GM10266 (cell line): Measurements from ENCODE around the gene VWCE.

Experiments used
- DNase-seq: peaks from one replicate; pipeline ENCODE4 v3.0.0; 2012; ENCODE audit errors: extremely low spot score
- TF ChIP-seq, protein P1 (sequence below): IDR thresholded peaks from 2 replicates; pipeline ENCODE4 v1.5.1; 2012; ENCODE audit warnings: mild to moderate bottlenecking, low read depth; ENCODE audit not compliant: control insufficient read depth, insufficient read depth; ENCODE audit errors: missing control alignments

VWCE gene

GRCh38 chr11:61306221-61306620 lies 11.1 kb upstream of the VWCE start:
- DNase-seq = no peak
- TF ChIP-seq, protein P1, sequence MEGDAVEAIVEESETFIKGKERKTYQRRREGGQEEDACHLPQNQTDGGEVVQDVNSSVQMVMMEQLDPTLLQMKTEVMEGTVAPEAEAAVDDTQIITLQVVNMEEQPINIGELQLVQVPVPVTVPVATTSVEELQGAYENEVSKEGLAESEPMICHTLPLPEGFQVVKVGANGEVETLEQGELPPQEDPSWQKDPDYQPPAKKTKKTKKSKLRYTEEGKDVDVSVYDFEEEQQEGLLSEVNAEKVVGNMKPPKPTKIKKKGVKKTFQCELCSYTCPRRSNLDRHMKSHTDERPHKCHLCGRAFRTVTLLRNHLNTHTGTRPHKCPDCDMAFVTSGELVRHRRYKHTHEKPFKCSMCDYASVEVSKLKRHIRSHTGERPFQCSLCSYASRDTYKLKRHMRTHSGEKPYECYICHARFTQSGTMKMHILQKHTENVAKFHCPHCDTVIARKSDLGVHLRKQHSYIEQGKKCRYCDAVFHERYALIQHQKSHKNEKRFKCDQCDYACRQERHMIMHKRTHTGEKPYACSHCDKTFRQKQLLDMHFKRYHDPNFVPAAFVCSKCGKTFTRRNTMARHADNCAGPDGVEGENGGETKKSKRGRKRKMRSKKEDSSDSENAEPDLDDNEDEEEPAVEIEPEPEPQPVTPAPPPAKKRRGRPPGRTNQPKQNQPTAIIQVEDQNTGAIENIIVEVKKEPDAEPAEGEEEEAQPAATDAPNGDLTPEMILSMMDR = no peak

DNA sequence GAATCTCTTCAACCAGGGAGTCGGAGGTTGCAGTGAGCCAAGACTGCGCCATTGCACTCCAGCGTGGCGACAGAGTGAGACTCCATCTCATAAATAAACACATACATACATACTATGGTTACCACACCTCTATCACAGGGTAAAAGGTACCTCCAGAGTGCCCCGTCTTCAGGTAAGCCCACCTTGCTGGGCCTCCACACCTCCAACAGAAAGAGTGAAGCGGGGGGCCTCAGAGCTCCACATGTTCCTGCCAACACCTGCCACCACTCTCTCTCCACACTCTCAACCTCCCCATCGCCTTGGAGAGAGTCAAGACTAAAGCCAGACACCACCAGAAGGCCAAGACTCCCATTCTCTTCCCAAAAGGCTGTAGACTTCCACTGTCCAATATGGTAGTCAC lies 10.3 kb upstream of the VWCE start:
- TF ChIP-seq, protein P1 = no peak
- no peak for DNase-seq

DNA sequence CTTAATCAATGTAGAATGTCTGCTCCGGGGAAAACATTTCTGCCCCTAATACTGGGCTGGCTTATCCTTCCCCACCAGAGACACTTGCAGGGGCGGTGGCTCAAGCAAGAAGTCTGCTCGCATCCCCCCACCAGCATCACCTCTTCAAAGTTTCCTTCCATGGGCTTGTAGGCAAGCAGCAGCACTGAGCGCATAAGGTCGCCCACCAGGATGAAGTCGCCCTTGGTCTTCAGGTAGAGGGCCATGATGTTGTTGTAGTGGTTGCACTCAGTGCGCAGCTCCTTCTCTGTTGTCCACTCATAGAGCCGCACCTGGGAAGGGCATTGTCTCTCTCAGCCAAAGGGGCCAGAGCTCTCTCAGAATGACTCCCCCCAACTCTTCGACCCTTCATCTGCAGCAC lies 8.6 kb upstream of the VWCE start:
- TF ChIP-seq, protein P1 = no peak
- DNase-seq = no peak

DNA sequence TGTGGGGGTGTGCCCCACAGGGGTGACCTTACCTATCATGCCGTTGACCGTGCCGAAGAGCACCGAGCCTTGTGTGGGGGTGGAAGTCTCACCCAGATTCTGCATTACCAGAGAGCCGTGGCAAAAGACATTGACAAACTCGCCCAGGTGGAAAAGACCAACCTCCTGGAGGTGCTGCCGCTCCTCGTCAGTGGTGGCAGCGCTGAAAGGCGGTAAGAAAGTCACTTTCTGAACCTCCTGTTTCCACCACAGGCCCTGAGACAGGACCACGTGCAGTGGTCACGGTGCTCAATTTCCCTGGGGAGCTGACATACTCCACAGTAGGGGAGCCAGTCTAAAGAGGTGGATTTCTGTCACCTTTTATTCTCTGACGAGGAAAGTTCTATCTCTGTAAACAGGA lies 7.4 kb upstream of the VWCE start:
- TF ChIP-seq, protein P1 = no peak
- no peak for DNase-seq

GRCh38 chr11:61298663-61299244 lies 3.6 kb upstream of the VWCE start:
- DNase-seq = no peak
- TF ChIP-seq, protein P1 = no peak

DNA sequence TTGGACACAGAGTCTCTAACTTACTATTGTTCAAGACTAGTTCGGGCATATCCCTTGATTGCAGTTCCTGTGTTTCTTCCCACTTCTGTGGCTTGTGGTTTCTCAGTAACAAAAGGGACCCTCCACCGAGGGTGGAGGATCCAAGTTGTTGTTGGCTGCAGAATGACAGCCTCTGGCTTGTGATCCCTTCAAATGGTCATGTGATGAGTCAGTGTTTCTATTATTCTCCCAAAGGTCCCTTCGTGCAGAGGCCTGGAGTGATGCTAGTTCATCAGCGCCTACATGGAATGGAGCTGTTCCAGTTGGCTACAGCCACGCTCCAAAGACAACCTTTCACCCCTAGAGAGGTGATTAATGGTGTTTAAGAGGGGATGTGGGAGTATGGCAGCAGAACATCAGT lies 2.6 kb upstream of the VWCE start:
- no peak for DNase-seq
- TF ChIP-seq, protein P1 = no peak

DNA sequence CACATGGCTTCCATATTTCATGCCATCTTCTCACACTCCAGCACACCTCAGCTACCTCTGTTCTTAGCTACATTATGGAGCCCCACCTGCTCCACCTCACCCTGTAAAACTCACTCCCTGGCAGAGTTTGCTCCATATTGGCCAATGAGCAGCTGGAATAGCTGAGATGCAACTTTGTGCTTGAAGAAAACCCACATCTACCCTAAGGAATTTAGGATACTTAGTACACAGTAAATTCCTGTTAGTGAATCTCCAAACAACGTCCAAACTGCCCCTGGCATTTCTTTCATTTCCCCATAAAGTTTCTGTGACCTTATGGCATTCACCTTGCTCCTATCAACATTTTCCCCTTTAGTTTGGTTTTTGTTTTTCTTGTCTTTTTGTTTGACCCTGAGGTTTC lies 2.2 kb upstream of the VWCE start:
- DNase-seq = no peak
- TF ChIP-seq, protein P1 = no peak
